H1 (cell line): Measurements from ENCODE around the gene SGMS1. TPM values are rescaled to one million over a fixed set of nuclear protein-coding genes. Genes with fewer than 3 reads are reported as not detected.

ENCODE experiments used
- CTCF ChIA-PET: fragments of 300-600 bp; sonication (Branson Sonifier 250); formaldehyde crosslinking; loops from one replicate; lab custom pipeline; 2021; ENCODE audit not compliant: partially characterized antibody; lab: Charles Lee
- POLR2A ChIA-PET: fragments of 300-600 bp; sonication (Branson Sonifier 250); formaldehyde crosslinking; loops from one replicate; lab custom pipeline; 2021; ENCODE audit warnings: inconsistent platforms; ENCODE audit not compliant: partially characterized antibody; lab: Charles Lee
- DNase-seq, 2 experiments: peaks; one replicate each; pipeline versions ENCODE4 v3.0.0 to v3.0.0-alpha.2; 2010 to 2022; ENCODE audit warnings: low spot score in 2 of 2, low read depth in 1 of 2, mixed read lengths in 1 of 2
- FAIRE-seq: peaks from 2 replicates; lab custom pipeline; 2011; peaks lifted over from hg19 to GRCh38; lab: Jason Lieb, UNC
- H2AFZ ChIP-seq: 2 replicates; pipeline ENCODE4 v1.8.1; 2012; ENCODE audit warnings: low read length, inconsistent platforms
- H2AK5ac ChIP-seq: 2 replicates; pipeline ENCODE4 v1.6.1; 2013; ENCODE audit warnings: low read depth, low read length
- H2BK120ac ChIP-seq: replicated peaks from 2 replicates; pipeline ENCODE3; 2013; ENCODE audit warnings: low read depth, low read length, inconsistent platforms
- H2BK12ac ChIP-seq: 2 replicates; pipeline ENCODE4 v1.6.1; 2013; ENCODE audit warnings: low read depth, low read length
- H2BK15ac ChIP-seq: 2 replicates; pipeline ENCODE4 v1.6.1; 2013; ENCODE audit warnings: low read length
- H2BK20ac ChIP-seq: 2 replicates; pipeline ENCODE4 v1.6.1; 2013; ENCODE audit warnings: low read length
- H2BK5ac ChIP-seq: 2 replicates; pipeline ENCODE4 v1.6.1; 2013; ENCODE audit warnings: low read depth, low read length
- H3K14ac ChIP-seq: 2 replicates; pipeline ENCODE4 v1.6.1; 2013; ENCODE audit warnings: inconsistent platforms; ENCODE audit not compliant: insufficient read length
- H3K18ac ChIP-seq: 2 replicates; pipeline ENCODE4 v1.6.1; 2013; ENCODE audit warnings: low read length; ENCODE audit errors: extremely low read depth
- H3K23ac ChIP-seq: 2 replicates; pipeline ENCODE4 v1.6.1; 2013; ENCODE audit warnings: inconsistent platforms; ENCODE audit not compliant: insufficient read length
- H3K23me2 ChIP-seq: 2 replicates; pipeline ENCODE4 v1.6.1; 2013; ENCODE audit warnings: low read depth, low read length
- H3K27ac ChIP-seq: 2 replicates; pipeline ENCODE4 v1.6.1; 2011; ENCODE audit warnings: low read depth, low read length, inconsistent platforms
- H3K27me3 ChIP-seq, 4 experiments: replicated peaks in 1 of 4; 1 replicate in 1 of 4; 2 replicates in 3 of 4; pipeline versions ENCODE4 v1.6.1 to v1.8.1; 2011 to 2013; ENCODE audit warnings: low read length in 3 of 4, mild to moderate bottlenecking in 3 of 4, inconsistent platforms in 2 of 4, mixed read lengths in 2 of 4, moderate library complexity in 1 of 4; ENCODE audit not compliant: control insufficient read depth in 3 of 4, insufficient read depth in 3 of 4; ENCODE audit errors: extremely low read depth in 1 of 4
- H3K36me3 ChIP-seq, 4 experiments: 2 replicates each; pipeline versions ENCODE4 v1.6.1 to v1.8.1; 2011 to 2013; ENCODE audit warnings: mild to moderate bottlenecking in 4 of 4, low read length in 3 of 4, moderate library complexity in 2 of 4, control low read depth in 1 of 4, inconsistent platforms in 1 of 4; ENCODE audit not compliant: insufficient read depth in 4 of 4, control insufficient read depth in 2 of 4
- H3K4ac ChIP-seq: replicated peaks from 2 replicates; pipeline ENCODE3; 2013; ENCODE audit warnings: low read length, low read depth, mixed read lengths, inconsistent platforms; ENCODE audit not compliant: insufficient read length
- H3K4me1 ChIP-seq, 4 experiments: replicated peaks in 1 of 4; 1 replicate in 1 of 4; 2 replicates in 3 of 4; pipeline versions ENCODE4 v1.6.1 to v1.8.1; 2011 to 2013; ENCODE audit warnings: low read length in 3 of 4, inconsistent platforms in 2 of 4, mixed read lengths in 1 of 4; ENCODE audit not compliant: insufficient read depth in 4 of 4, control insufficient read depth in 3 of 4
- H3K4me2 ChIP-seq, 2 experiments: 2 replicates each; pipeline versions ENCODE4 v1.6.1 to v1.8.1; 2011 to 2013; ENCODE audit warnings: low read depth in 2 of 2, low read length in 2 of 2, control low read depth in 1 of 2, inconsistent platforms in 1 of 2, mild to moderate bottlenecking in 1 of 2; ENCODE audit not compliant: insufficient read depth in 1 of 2
- H3K4me3 ChIP-seq, 4 experiments: fragments of 200-600, 300-600 bp in 1 of 4; sonication (generic), shearing (Covaris generic), sonication (Bioruptor Twin) in 1 of 4; 2 replicates each; pipeline versions ENCODE4 v1.5.1 to v1.8.1; 2011 to 2016; ENCODE audit warnings: low read length in 4 of 4, low read depth in 3 of 4, control low read depth in 2 of 4, inconsistent platforms in 2 of 4, mild to moderate bottlenecking in 2 of 4, mixed read lengths in 1 of 4, moderate library complexity in 1 of 4; ENCODE audit not compliant: insufficient read depth in 2 of 4; ENCODE audit errors: extremely low read depth in 1 of 4
- H3K56ac ChIP-seq: replicated peaks from 2 replicates; pipeline ENCODE3; 2013; ENCODE audit warnings: low read depth, mild to moderate bottlenecking, mixed read lengths, low read length, inconsistent platforms; ENCODE audit not compliant: insufficient read length
- H3K79me1 ChIP-seq: 2 replicates; pipeline ENCODE4 v1.6.1; 2013; ENCODE audit warnings: low read depth, low read length, control low read depth
- H3K79me2 ChIP-seq, 2 experiments: 2 replicates each; pipeline versions ENCODE4 v1.6.1 to v1.8.1; 2012 to 2013; ENCODE audit warnings: low read length in 2 of 2, mild to moderate bottlenecking in 2 of 2, inconsistent platforms in 1 of 2; ENCODE audit not compliant: insufficient read depth in 2 of 2, control insufficient read depth in 1 of 2
- H3K9ac ChIP-seq, 4 experiments: replicated peaks in 1 of 4; 1 replicate in 1 of 4; 2 replicates in 3 of 4; pipeline versions ENCODE4 v1.6.1 to v1.8.1; 2011 to 2013; ENCODE audit warnings: low read depth in 3 of 4, low read length in 3 of 4, control low read depth in 2 of 4, mild to moderate bottlenecking in 2 of 4, moderate library complexity in 2 of 4, inconsistent platforms in 1 of 4; ENCODE audit errors: extremely low read depth in 1 of 4
- H3K9me3 ChIP-seq, 2 experiments: 2 replicates each; pipeline versions ENCODE4 v1.6.1 to v1.8.1; 2012 to 2013; ENCODE audit warnings: mild to moderate bottlenecking in 2 of 2, moderate library complexity in 2 of 2, control low read depth in 1 of 2, inconsistent platforms in 1 of 2, low read depth in 1 of 2, low read length in 1 of 2, mixed read lengths in 1 of 2; ENCODE audit not compliant: insufficient read depth in 2 of 2
- H4K20me1 ChIP-seq, 2 experiments: replicated peaks in 1 of 2; 2 replicates each; pipeline versions ENCODE3 to v1.8.1; 2011 to 2013; ENCODE audit warnings: inconsistent platforms in 2 of 2, low read length in 2 of 2, mild to moderate bottlenecking in 1 of 2; ENCODE audit not compliant: insufficient read depth in 2 of 2, control insufficient read depth in 1 of 2
- H4K5ac ChIP-seq: 2 replicates; pipeline ENCODE4 v1.6.1; 2013; ENCODE audit warnings: low read length, low read depth, mixed read lengths, inconsistent platforms; ENCODE audit not compliant: insufficient read length
- H4K8ac ChIP-seq: 2 replicates; pipeline ENCODE4 v1.8.0; 2013; ENCODE audit warnings: mild to moderate bottlenecking, moderate library complexity, low read length, inconsistent platforms; ENCODE audit not compliant: insufficient read depth; ENCODE audit errors: extremely low read depth
- H4K91ac ChIP-seq: replicated peaks from 2 replicates; pipeline ENCODE3; 2013; ENCODE audit warnings: low read length, mixed read lengths, inconsistent platforms; ENCODE audit not compliant: insufficient read length
- CHD2 ChIP-seq: IDR thresholded peaks from 2 replicates; pipeline ENCODE4 v1.6.1; 2012; ENCODE audit warnings: low read length, improper control_type of control experiment
- EGR1 ChIP-seq: IDR thresholded peaks from 2 replicates; pipeline ENCODE4 v1.6.1; 2011; ENCODE audit warnings: low read depth, low read length, borderline replicate concordance
- EP300 ChIP-seq, 2 experiments: IDR thresholded peaks; 1 replicate in 1 of 2; 2 replicates in 1 of 2; pipeline ENCODE4 v1.6.1; 2011 to 2012; ENCODE audit warnings: low read depth in 2 of 2, low read length in 2 of 2, mild to moderate bottlenecking in 2 of 2, borderline replicate concordance in 1 of 2, inconsistent platforms in 1 of 2, moderate library complexity in 1 of 2
- GABPA ChIP-seq: IDR thresholded peaks from 2 replicates; pipeline ENCODE4 v1.6.1; 2011; ENCODE audit warnings: mild to moderate bottlenecking, low read length, moderate library complexity, borderline replicate concordance; ENCODE audit not compliant: insufficient read depth
- GTF2F1 ChIP-seq: IDR thresholded peaks from 2 replicates; pipeline ENCODE4 v1.6.1; 2012; ENCODE audit warnings: low read depth, low read length, improper control_type of control experiment, borderline replicate concordance
- HDAC2 ChIP-seq, 2 experiments: fragments of 300-600 bp in 1 of 2; sonication (generic) in 1 of 2; IDR thresholded peaks; 2 replicates each; pipeline ENCODE4 v1.6.1; 2011 to 2012; ENCODE audit warnings: low read depth in 2 of 2, low read length in 2 of 2, mild to moderate bottlenecking in 2 of 2, moderate library complexity in 2 of 2, borderline replicate concordance in 1 of 2, inconsistent platforms in 1 of 2
- SP4 ChIP-seq: IDR thresholded peaks from 2 replicates; pipeline ENCODE4 v1.6.1; 2012; ENCODE audit warnings: low read length, inconsistent platforms
- SUZ12 ChIP-seq: fragments of 200-600 bp; sonication (generic); IDR thresholded peaks from 2 replicates; pipeline ENCODE4 v1.6.1; 2012; ENCODE audit warnings: mild to moderate bottlenecking, inconsistent platforms, low read length, moderate library complexity, mixed read lengths
- TAF1 ChIP-seq: IDR thresholded peaks from 2 replicates; pipeline ENCODE4 v1.6.1; 2011; ENCODE audit warnings: mild to moderate bottlenecking, low read depth, low read length
- WGBS, 2 experiments: shearing (Covaris generic) in 1 of 2; methylation state at CpG; one replicate each; pipeline versions ENCODE4 v1.1.6 to v1.1.7; 2013 to 2015; ENCODE audit warnings: low lambda C conversion rate in 2 of 2, mixed read lengths in 2 of 2, inconsistent platforms in 1 of 2, low coverage in 1 of 2, missing lambda C conversion rate in 1 of 2; ENCODE audit not compliant: insufficient replicate concordance in 2 of 2, insufficient coverage in 1 of 2, insufficient read length in 1 of 2; ENCODE audit errors: extremely low coverage in 1 of 2, missing lambda C conversion rate in 1 of 2; 5-methylcytosine and 5-hydroxymethylcytosine counted together
- polyA plus RNA-seq, 7 experiments: library from polyadenylated mRNA; depleted of rRNA in 3 of 7; stranded (reverse) in 5 of 7; unstranded in 2 of 7; fragments of >200 nt in 5 of 7; fragments of 200-250 nt in 2 of 7; gene quantifications; 1 replicate in 5 of 7; 2 replicates in 1 of 7; 4 replicates in 1 of 7; pipeline versions ENCODE4 v1.2.1 to v1.2.3, GENCODE V29; 2011 to 2013; ENCODE audit warnings: missing spikeins in 2 of 7, mixed read lengths in 2 of 7
- total RNA-seq: library from RNA; stranded (reverse); fragmentation: NEBNext Ultra II Directional; extraction: Animal tissue kit (Norgen Biotek cat#: 25700); gene quantifications from 2 replicates; pipeline ENCODE4 v1.2.1, GENCODE V29; 2021

The SGMS1 gene
- total and polyA plus RNA-seq, 2 of the 8 experiments (the other 6 are each of a cell fraction or from before 2014, with no cell fraction given) = 6.0 to 15.6 TPM

- Histone ChIP-seq H2BK20ac (no peak overlapping the region), H3K27ac (no peak overlapping the region), H2BK15ac (no peak overlapping the region), H2BK5ac (no peak overlapping the region), H4K5ac (no peak overlapping the region), H2AFZ (no peak overlapping the region), H3K36me3 (no peaks in the 10 kb centered on the region), H3K4me3 (no peak overlapping the region), H3K79me1 (no peaks in the 10 kb centered on the region), H3K9me3 (peaks cover 0 to 3% of the 10 kb centered on the region in 2 experiments; a peak in 1 of 4 replicates), H3K9ac (no peak overlapping the region), H3K14ac (no peak overlapping the region), H4K91ac (no peak overlapping the region), H3K79me2 (no peaks in the 10 kb centered on the region), H2AK5ac (no peak overlapping the region), H2BK12ac (no peak overlapping the region), H3K27me3 (no peaks in the 10 kb centered on the region), H3K18ac (no peak overlapping the region), H3K4me2 (no peak overlapping the region), H2BK120ac (no peak overlapping the region), H4K8ac (no peak overlapping the region), H3K4ac (no peak overlapping the region), H3K4me1 (peaks cover 0 to 4% (median 0%) of the 10 kb centered on the region in 4 experiments; a peak in 2 of 7 replicates), H3K56ac (no peak overlapping the region), H3K23me2 (no peaks in the 10 kb centered on the region; the same call in 1 of the 2 replicates), H4K20me1 (peaks cover 0 to 2% of the 10 kb centered on the region in 2 experiments), H3K23ac (no peak overlapping the region)
- CTCF ChIA-PET = interaction anchor here (0.7 to 1.9 kb wide), 5 partner anchors 12 to 1836 kb away, joined by 3 to 7 read pairs (median 3); no protein-coding TSS in a partner anchor
- TF ChIP-seq GTF2F1 (no peak), EGR1 (no peak), EP300 (IDR thresholded peaks at IDR 0.05; ENCODE audit: borderline replicate concordance in 1 of 2, low read depth in 2 of 2, low read length in 2 of 2) (no peak), HDAC2 (IDR thresholded peaks at IDR 0.05; ENCODE audit: borderline replicate concordance in 1 of 2, low read depth in 2 of 2, low read length in 2 of 2) (no peak), GABPA (no peak), SP4 (no peak), CHD2 (no peak), TAF1 (no peak), SUZ12 (no peak)
- FAIRE-seq = no peak
- WGBS, 2 experiments = 87% methylated on average over 2 of the region's 2 CpGs; no CpG with 5 or more reads in 1 of the 2 experiments
- POLR2A ChIA-PET = no interaction called here
- no peak for DNase-seq
Observed at GRCh38 chr10:50379616-50380015, 244.1 kb downstream of the SGMS1 start.
